ENCODE measurements around the gene AADACL3.
"Not testable (repeated sequence)": the region's sequence is repeated elsewhere in the genome, so short reads cannot be mapped to it uniquely, and the experiment has no call there.

Gene AADACL3

DNA sequence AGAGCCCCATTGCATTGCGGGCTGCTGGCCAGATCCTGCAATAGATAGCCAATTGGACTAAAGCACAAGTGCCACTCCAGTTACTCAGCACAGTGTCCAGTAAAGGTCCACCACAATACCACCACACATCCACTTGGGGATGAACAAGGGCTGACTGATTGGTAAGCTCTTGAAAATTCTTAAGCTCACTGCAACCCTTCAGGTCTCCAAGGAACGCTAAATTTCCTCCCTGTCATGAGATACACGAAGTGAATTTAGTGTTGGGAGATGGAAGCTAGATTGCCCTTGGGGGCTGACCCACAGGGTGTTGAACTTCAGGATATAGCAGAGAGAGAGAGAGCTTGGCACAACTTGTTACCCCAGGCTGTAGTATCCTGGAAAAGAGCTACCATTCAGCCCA is 9.8 kb upstream of the AADACL3 start:
- no peak for DNase-seq
- no peak for TF ChIP-seq GATA1 (IDR thresholded peaks at IDR 0.05; ENCODE audit: low read depth, low read length)
- no peak for TF ChIP-seq POLR2A (IDR thresholded peaks at IDR 0.05; ENCODE audit: low read length)

- TF ChIP-seq POLR2A (IDR thresholded peaks at IDR 0.05; ENCODE audit: low read length): no peak
- TF ChIP-seq GATA1 (IDR thresholded peaks at IDR 0.05; ENCODE audit: low read depth, low read length): no peak
- DNase-seq: no peak
Measured at GRCh38 chr1:12708396-12709090, 7.4 kb upstream of the AADACL3 start.

DNA sequence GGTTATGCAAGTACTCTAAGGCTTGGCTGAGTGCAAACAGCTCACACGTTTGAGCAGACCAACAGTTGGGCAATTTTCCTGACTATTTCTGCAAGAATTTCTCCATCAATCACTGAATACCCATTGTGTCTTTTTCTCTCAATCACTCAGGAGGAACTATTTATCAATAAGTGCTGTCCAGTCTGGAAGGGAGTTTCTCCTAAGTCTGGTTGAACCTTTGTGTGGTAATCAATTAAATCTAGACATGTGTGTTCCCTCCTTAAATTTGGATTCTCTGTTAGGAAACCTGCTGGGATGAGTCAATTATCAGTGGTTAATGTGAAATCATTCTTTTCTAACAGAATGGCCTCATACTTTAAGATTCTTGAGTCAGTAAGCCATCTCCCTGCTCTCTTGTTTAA is 6.8 kb upstream of the AADACL3 start:
- no peak for TF ChIP-seq GATA1 (IDR thresholded peaks at IDR 0.05; ENCODE audit: low read depth, low read length)
- TF ChIP-seq POLR2A (IDR thresholded peaks at IDR 0.05; ENCODE audit: low read length): no peak
- no peak for DNase-seq

DNA sequence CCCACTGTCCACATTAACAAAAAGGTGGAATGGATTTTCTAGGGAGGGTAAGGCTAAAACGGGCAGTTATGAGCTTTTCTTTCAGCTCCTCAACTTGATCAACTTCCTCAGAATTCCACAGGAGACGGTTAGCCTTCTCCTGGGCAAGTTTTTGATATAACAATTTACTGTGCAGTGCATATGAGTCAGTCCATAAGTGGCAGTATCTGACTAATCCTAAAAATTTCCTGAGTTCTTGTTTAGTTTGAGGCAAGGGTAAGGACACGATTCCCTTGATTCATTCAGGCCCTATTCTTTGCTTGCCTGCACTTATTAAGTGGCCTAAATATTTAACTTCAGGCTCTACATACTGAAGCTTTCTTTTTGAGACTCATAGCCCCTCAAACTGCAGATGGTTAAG is 6.2 kb upstream of the AADACL3 start:
- no peak for DNase-seq
- TF ChIP-seq GATA1 (IDR thresholded peaks at IDR 0.05; ENCODE audit: low read depth, low read length) (no peak), POLR2A (IDR thresholded peaks at IDR 0.05; ENCODE audit: low read length) (no peak)

DNA sequence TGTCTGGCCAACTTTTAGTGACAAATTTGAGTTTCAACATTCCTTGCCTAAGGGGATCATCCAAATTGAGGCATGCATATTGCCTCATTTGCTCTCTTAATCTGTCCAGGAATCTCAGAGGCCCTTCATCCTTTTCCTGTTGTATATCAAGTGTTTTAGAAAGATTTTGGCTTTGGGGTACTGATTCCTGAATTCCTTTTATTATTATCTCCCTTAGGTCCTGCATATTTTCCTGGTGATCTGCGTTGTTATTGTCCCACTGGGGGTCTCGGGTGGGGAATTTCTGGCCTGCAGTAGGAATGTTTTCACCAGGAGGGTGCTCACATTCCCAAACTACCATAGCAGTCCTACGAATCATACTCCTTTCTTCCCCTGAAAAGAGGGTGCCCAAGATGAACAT is 4.4 kb upstream of the AADACL3 start:
- TF ChIP-seq POLR2A (IDR thresholded peaks at IDR 0.05; ENCODE audit: low read length): no peak
- no peak for TF ChIP-seq GATA1 (IDR thresholded peaks at IDR 0.05; ENCODE audit: low read depth, low read length)
- no peak for DNase-seq

GRCh38 chr1:12712076-12712475 is 3.8 kb upstream of the AADACL3 start:
- TF ChIP-seq GATA1 (IDR thresholded peaks at IDR 0.05; ENCODE audit: low read depth, low read length): no peak
- no peak for TF ChIP-seq POLR2A (IDR thresholded peaks at IDR 0.05; ENCODE audit: low read length)
- DNase-seq: no peak

- DNase-seq: no peak
- no peak for TF ChIP-seq GATA1 (IDR thresholded peaks at IDR 0.05; ENCODE audit: low read depth, low read length)
- no peak for TF ChIP-seq POLR2A (IDR thresholded peaks at IDR 0.05; ENCODE audit: low read length)
Measured at GRCh38 chr1:12712929-12713328, 3.0 kb upstream of the AADACL3 start.

DNA sequence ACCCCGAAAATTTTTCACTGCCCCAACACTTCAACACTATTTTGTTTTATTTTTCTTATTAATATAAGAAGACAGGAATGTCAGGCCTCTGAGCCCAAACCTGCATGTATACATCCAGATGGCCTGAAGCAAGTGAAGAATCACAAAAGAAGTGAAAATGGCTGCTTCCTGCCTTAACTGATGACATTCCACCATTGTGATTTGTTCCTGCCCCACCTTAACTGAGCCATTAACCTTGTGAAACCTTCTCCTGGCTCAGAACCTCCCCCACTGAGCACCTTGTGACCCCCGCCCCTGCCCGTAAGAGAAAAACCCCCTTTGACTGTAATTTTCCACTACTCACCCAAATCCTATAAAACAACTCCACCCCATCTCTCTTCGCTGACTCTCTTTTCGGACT is 2.3 kb upstream of the AADACL3 start:
- DNase-seq: not testable (repeated sequence)

GRCh38 chr1:12714710-12715475 is 1.0 kb upstream of the AADACL3 start:
- no peak for TF ChIP-seq GATA1 (IDR thresholded peaks at IDR 0.05; ENCODE audit: low read depth, low read length)
- TF ChIP-seq POLR2A (IDR thresholded peaks at IDR 0.05; ENCODE audit: low read length): no peak
- DNase-seq: no peak

GRCh38 chr1:12717301-12717838 is 1.5 kb downstream of the AADACL3 start:
- TF ChIP-seq POLR2A (IDR thresholded peaks at IDR 0.05; ENCODE audit: low read length): no peak
- TF ChIP-seq GATA1 (IDR thresholded peaks at IDR 0.05; ENCODE audit: low read depth, low read length): no peak
- DNase-seq: no peak

DNA sequence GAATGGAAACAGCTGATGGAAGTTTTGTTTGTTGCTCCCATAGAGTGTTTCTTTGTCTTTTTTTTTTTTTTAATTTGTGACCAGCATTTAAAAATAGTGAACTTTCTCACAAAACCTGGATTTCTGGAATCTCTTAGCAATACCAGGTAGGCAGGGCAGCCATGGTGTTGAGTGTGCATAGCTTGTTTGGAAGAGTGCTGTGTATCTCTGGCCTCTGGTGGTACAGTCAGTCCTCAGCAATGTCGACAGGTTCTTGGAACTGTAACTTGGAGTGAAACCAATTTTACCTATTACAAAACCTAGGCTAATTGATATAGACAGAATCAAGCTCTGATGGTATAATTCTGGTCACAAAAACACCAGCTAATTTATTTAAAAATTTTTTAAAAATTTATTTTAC is 6.7 kb downstream of the AADACL3 start:
- no peak for TF ChIP-seq POLR2A (IDR thresholded peaks at IDR 0.05; ENCODE audit: low read length)
- TF ChIP-seq GATA1 (IDR thresholded peaks at IDR 0.05; ENCODE audit: low read depth, low read length): no peak
- DNase-seq: no peak

DNA sequence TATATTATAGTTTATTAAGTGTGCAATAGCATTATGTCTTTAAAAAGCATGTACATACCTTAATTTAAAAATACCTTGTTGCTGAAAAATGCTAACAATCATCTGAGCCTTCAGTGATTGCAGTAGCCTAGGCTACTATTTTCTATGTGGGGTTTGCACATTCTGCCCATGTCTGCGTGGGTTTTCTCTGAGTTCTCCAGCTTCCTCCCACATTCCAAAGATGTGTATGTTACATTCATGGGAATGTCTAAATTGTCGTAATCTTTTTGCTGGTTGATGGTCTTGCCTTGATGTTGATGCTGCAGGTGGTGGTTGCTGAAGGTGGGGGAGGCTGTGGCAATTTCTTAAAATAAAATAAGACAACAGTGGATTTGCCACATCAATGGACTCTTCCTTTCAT is 12.5 kb downstream of the AADACL3 start:
- DNase-seq: no peak
- TF ChIP-seq GATA1 (IDR thresholded peaks at IDR 0.05; ENCODE audit: low read depth, low read length): no peak
- no peak for TF ChIP-seq POLR2A (IDR thresholded peaks at IDR 0.05; ENCODE audit: low read length)

DNA sequence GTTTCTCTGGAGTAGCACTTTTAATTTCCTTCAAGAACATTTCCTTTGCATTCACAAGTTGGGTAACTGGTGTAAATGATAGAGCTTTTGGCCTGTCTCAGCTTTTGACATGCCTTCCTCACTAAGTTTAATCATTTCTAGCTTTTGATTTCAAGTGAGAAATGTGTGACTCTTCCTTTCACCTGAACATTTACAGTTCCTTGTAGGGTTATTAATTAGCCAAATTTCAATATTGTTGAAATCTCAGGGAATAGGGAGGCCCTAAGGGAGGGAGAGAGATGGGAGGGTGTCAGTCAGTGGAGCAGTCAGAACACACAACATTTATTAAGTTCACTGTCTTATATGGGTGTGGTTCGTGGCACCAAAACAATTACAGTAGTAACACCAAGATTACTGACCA is 14.2 kb downstream of the AADACL3 start:
- TF ChIP-seq GATA1 (IDR thresholded peaks at IDR 0.05; ENCODE audit: low read depth, low read length) (no peak), POLR2A (IDR thresholded peaks at IDR 0.05; ENCODE audit: low read length) (no peak)
- no peak for DNase-seq

GRCh38 chr1:12731084-12731483 is 15.2 kb downstream of the AADACL3 start:
- not testable (repeated sequence) for DNase-seq

- DNase-seq: no peak
- TF ChIP-seq GATA1 (IDR thresholded peaks at IDR 0.05; ENCODE audit: low read depth, low read length) (no peak), POLR2A (IDR thresholded peaks at IDR 0.05; ENCODE audit: low read length) (no peak)
Measured at GRCh38 chr1:12734651-12735050, 18.7 kb downstream of the AADACL3 start.
